K562 (cell line): ENCODE measurements around the gene PPT2. TPM values are rescaled to one million over a fixed set of nuclear protein-coding genes. Genes with fewer than 3 reads are reported as not detected.
A peak's percentile ranks its signal among the peaks of the same experiment; 100 is the strongest.

ENCODE experiments used
- ATAC-seq: fragments of 200-7000 bp; cut with Tn5 transposase; 3 replicates; pipeline ENCODE4 v1.9.1; 2020; ENCODE audit warnings: moderate library complexity
- BruUV-seq: library from RNA; stranded (reverse); fragments of 400-500 nt; replicated peaks from 2 replicates; lab custom pipeline; 2021; lab: Mats Ljungman, UMichigan
- CTCF ChIA-PET: fragments of 300-600 bp; formaldehyde crosslinking; extraction: SDS; loops from one replicate; lab custom pipeline; 2021; ENCODE audit warnings: low intra/inter-chr PET ratio; lab: Yijun Ruan, JAX
- POLR2A ChIA-PET: fragments of 300-600, 350-650 bp; sonication (Branson Sonifier 250); formaldehyde crosslinking; extraction: SDS; loops from one replicate; lab custom pipeline; 2021; ENCODE audit warnings: antibody characterized with exemption, inconsistent platforms; lab: Yijun Ruan, JAX
- DNase-seq, 4 experiments: peaks; one replicate each; pipeline versions ENCODE4 v3.0.0 to v3.0.0-alpha.2; 2011 to 2018; ENCODE audit warnings: low spot score in 3 of 4, mixed read lengths in 3 of 4; ENCODE audit errors: extremely low read depth in 1 of 4
- FAIRE-seq: peaks from 2 replicates; lab custom pipeline; 2011; peaks lifted over from hg19 to GRCh38; lab: Jason Lieb, UNC
- H2AFZ ChIP-seq: 2 replicates; pipeline ENCODE4 v1.6.0; 2011; ENCODE audit warnings: low read depth, low read length, control low read depth, inconsistent platforms
- H3K27ac ChIP-seq: fragments of 200-600 bp; 3 replicates; pipeline ENCODE4 v1.8.0; 2011; ENCODE audit warnings: low read depth, mild to moderate bottlenecking, control low read depth, inconsistent platforms, low read length, moderate library complexity, mixed read lengths; ENCODE audit errors: extremely low read depth
- H3K27me3 ChIP-seq, 2 experiments: fragments of 300-600 bp in 1 of 2; 2 replicates in 1 of 2; 3 replicates in 1 of 2; pipeline versions ENCODE4 v1.6.0 to v1.8.0; 2011; ENCODE audit warnings: inconsistent platforms in 2 of 2, low read length in 2 of 2, mild to moderate bottlenecking in 1 of 2, mixed read lengths in 1 of 2, moderate library complexity in 1 of 2; ENCODE audit not compliant: control insufficient read depth in 2 of 2, insufficient read depth in 2 of 2
- H3K36me3 ChIP-seq: fragments of 300-600 bp; 3 replicates; pipeline ENCODE4 v1.8.0; 2011; ENCODE audit warnings: mild to moderate bottlenecking, low read length, inconsistent platforms; ENCODE audit not compliant: control insufficient read depth, insufficient read depth
- H3K4me1 ChIP-seq, 2 experiments: fragments of 200-600 bp in 1 of 2; replicated peaks in 1 of 2; 2 replicates in 1 of 2; 3 replicates in 1 of 2; pipeline versions ENCODE4 v1.5.1 to v1.8.0; 2011; ENCODE audit warnings: inconsistent platforms in 2 of 2, low read length in 2 of 2, mild to moderate bottlenecking in 1 of 2, mixed read lengths in 1 of 2, moderate library complexity in 1 of 2; ENCODE audit not compliant: control insufficient read depth in 2 of 2, insufficient read depth in 2 of 2
- H3K4me2 ChIP-seq: 2 replicates; pipeline ENCODE4 v1.6.1; 2011; ENCODE audit warnings: low read length, control low read depth, inconsistent platforms, mixed read lengths; ENCODE audit not compliant: insufficient read depth
- H3K4me3 ChIP-seq: fragments of 200-600 bp; sonication (generic), shearing (Covaris generic); 2 replicates; pipeline ENCODE4 v1.5.1; 2016; ENCODE audit warnings: control low read depth, inconsistent platforms
- H3K79me2 ChIP-seq: fragments of 200-600 bp; 3 replicates; pipeline ENCODE4 v1.8.0; 2011; ENCODE audit warnings: low read length, inconsistent platforms; ENCODE audit not compliant: control insufficient read depth, insufficient read depth
- H3K9ac ChIP-seq, 2 experiments: 2 replicates each; pipeline versions ENCODE4 v1.6.0 to v1.6.1; 2011; ENCODE audit warnings: low read depth in 2 of 2, low read length in 2 of 2, control low read depth in 1 of 2, inconsistent platforms in 1 of 2, mild to moderate bottlenecking in 1 of 2, mixed read lengths in 1 of 2; ENCODE audit not compliant: insufficient read depth in 1 of 2
- H3K9me1 ChIP-seq: one replicate; pipeline ENCODE4 v1.6.0; 2011; ENCODE audit warnings: inconsistent platforms, mild to moderate bottlenecking, low read length, moderate library complexity; ENCODE audit not compliant: control insufficient read depth, insufficient read depth
- H3K9me3 ChIP-seq: replicated peaks from 2 replicates; pipeline ENCODE4 v1.5.1; 2011; ENCODE audit warnings: low read depth, low read length, inconsistent platforms; ENCODE audit not compliant: control insufficient read depth, insufficient read depth
- H4K20me1 ChIP-seq: replicated peaks from 2 replicates; pipeline ENCODE4 v1.6.1; 2011; ENCODE audit warnings: low read length, inconsistent platforms, mixed read lengths; ENCODE audit not compliant: control insufficient read depth, insufficient read depth
- DEAF1 ChIP-seq: fragments of 450-650 bp; formaldehyde crosslinking; IDR thresholded peaks from 2 replicates; pipeline ENCODE4 v1.4.0; 2020; ENCODE audit warnings: mild to moderate bottlenecking, moderate library complexity
- POLR2H ChIP-seq: IDR thresholded peaks from 2 replicates; pipeline ENCODE4 v1.6.1; 2016; ENCODE audit warnings: missing genetic modification characterization, low read depth, mild to moderate bottlenecking, control low read depth, missing compliant biosample characterization, moderate library complexity
- ZNF583 ChIP-seq: fragments of 250-450 bp; sonication (Bioruptor Pico); IDR thresholded peaks from 2 replicates; pipeline ENCODE4 v1.4.0; 2020
- ZNF77 ChIP-seq: fragments of 250-450 bp; sonication (Bioruptor Pico); IDR thresholded peaks from 2 replicates; pipeline ENCODE4 v1.5.0; 2020
- WGBS: fragments of 100-300 bp; shearing (Covaris generic); methylation state at CpG from one replicate; pipeline ENCODE4 v1.1.6; 2016; ENCODE audit warnings: low coverage, mixed read lengths; ENCODE audit not compliant: insufficient coverage; ENCODE audit errors: missing lambda C conversion rate; 5-methylcytosine and 5-hydroxymethylcytosine counted together
- in situ Hi-C: fragments of 300-500 bp; cut with MboI; formaldehyde crosslinking; loops from 4 replicates; pipeline ENCODE4 v1.15.0; 2018; ENCODE audit warnings: inconsistent platforms, mixed read lengths
- intact Hi-C: fragments of 100-400 bp; cut with micrococcal nuclease; formaldehyde crosslinking; loops from 2 replicates; pipeline ENCODE4 v1.14.2; 2022
- polyA plus RNA-seq, 8 experiments: library from polyadenylated mRNA; depleted of rRNA in 4 of 8; stranded (reverse) in 5 of 8; unstranded in 3 of 8; fragments of >200 nt; fragmentation: Nextera tagmentation in 2 of 8; fragmentation: Illumina TruSeq in 1 of 8; extraction: Ambion mirVana in 2 of 8; extraction: Trizol in 1 of 8; gene quantifications; 2 replicates each; pipeline versions ENCODE4 v1.2.1 to v1.2.3, GENCODE V29; 2011 to 2014; ENCODE audit warnings: inconsistent platforms in 1 of 8, missing spikeins in 1 of 8
- total RNA-seq, 7 experiments: library from RNA; depleted of rRNA in 6 of 7; stranded (reverse); fragments of >200 nt in 6 of 7; fragmentation: Illumina TruSeq in 2 of 7; extraction: Trizol in 2 of 7; gene quantifications; 2 replicates each; pipeline versions ENCODE4 v1.2.1 to v1.2.3, GENCODE V29; 2011 to 2021; ENCODE audit warnings: low replicate concordance in 1 of 7

PPT2 gene
- total and polyA plus RNA-seq, 9 of the 15 experiments (the other 6 are each of a cell fraction or from before 2014, with no cell fraction given): 27.4 to 98.8 (median 69.9) TPM

- H3K36me3 ChIP-seq: peaks cover 44% of the 10 kb centered on the region
- CTCF ChIA-PET: no interaction called here
These were observed 38.3 kb upstream of the PPT2 start for GRCh38 chr6:32115623-32116022.

More at GRCh38 chr6:32115623-32116022, 38.3 kb upstream of the PPT2 start:
- Histone ChIP-seq H3K9me3 (no peaks in the 10 kb centered on the region), H2AFZ (no peak overlapping the region), H3K27ac (no peak overlapping the region), H3K4me1 (peaks cover 7 to 14% of the 10 kb centered on the region in 2 experiments; a peak in 4 of 5 replicates), H4K20me1 (no peaks in the 10 kb centered on the region), H3K4me2 (no peak overlapping the region), H3K4me3 (no peak overlapping the region), H3K79me2 (no peaks in the 10 kb centered on the region), H3K9me1 (peaks cover 3% of the 10 kb centered on the region), H3K27me3 (no peaks in the 10 kb centered on the region), H3K9ac (0 out of 4 replicates have a peak overlapping the region, but pooled peaks of 1 of the 2 experiments have one; percentile 6)
- DNase-seq (no peak), ATAC-seq (no peak), FAIRE-seq (no peak)
- intact Hi-C loops (loop anchor here (5.0 to 10.0 kb wide), 3 partner anchors 52 to 299 kb away; partner anchors contain the start of gene ZBTB12), in situ Hi-C loops (no loop called here)
- 75% methylated on average over 6 of the region's 6 CpGs for WGBS
- POLR2A ChIA-PET: no interaction called here
- BruUV-seq: TSS peak; percentile 51
- no peak for TF ChIP-seq ZNF77 (CRISPR knock-in tag)
- no peak for TF ChIP-seq ZNF583 (CRISPR knock-in tag)
- no peak for TF ChIP-seq POLR2H (tag)
- no peak for TF ChIP-seq DEAF1 (CRISPR knock-in tag)
